Stimulated activated memory B cell treated with anti-CD40 and anti-IgM and Interleukin-4, amounts not matched to agents 10 μg/mL and 1 μg/mL and 100 μg/mL, for 72 hours (primary cell): ENCODE results near the gene CDKN2B-AS1.

Source experiments
- ATAC-seq: fragments of 150-1000 bp; cut with Tn5 transposase; 2 replicates; pipeline ENCODE4 v1.10.0; 2021
- H3K27ac Mint-ChIP-seq: one replicate; pipeline ENCODE4 v1.8.0; 2022; ENCODE audit warnings: mild to moderate bottlenecking, mixed read lengths
- H3K27me3 Mint-ChIP-seq: one replicate; pipeline ENCODE4 v1.8.0; 2022; ENCODE audit warnings: mixed read lengths
- H3K36me3 Mint-ChIP-seq: one replicate; pipeline ENCODE4 v1.8.0; 2022; ENCODE audit warnings: mixed read lengths
- H3K4me1 Mint-ChIP-seq: one replicate; pipeline ENCODE4 v1.8.0; 2022; ENCODE audit warnings: mixed read lengths
- H3K4me3 Mint-ChIP-seq: one replicate; pipeline ENCODE4 v1.8.0; 2022; ENCODE audit warnings: mild to moderate bottlenecking, moderate library complexity, mixed read lengths
- H3K9me3 Mint-ChIP-seq: one replicate; pipeline ENCODE4 v1.8.0; 2022; ENCODE audit warnings: mixed read lengths

The CDKN2B-AS1 gene

DNA sequence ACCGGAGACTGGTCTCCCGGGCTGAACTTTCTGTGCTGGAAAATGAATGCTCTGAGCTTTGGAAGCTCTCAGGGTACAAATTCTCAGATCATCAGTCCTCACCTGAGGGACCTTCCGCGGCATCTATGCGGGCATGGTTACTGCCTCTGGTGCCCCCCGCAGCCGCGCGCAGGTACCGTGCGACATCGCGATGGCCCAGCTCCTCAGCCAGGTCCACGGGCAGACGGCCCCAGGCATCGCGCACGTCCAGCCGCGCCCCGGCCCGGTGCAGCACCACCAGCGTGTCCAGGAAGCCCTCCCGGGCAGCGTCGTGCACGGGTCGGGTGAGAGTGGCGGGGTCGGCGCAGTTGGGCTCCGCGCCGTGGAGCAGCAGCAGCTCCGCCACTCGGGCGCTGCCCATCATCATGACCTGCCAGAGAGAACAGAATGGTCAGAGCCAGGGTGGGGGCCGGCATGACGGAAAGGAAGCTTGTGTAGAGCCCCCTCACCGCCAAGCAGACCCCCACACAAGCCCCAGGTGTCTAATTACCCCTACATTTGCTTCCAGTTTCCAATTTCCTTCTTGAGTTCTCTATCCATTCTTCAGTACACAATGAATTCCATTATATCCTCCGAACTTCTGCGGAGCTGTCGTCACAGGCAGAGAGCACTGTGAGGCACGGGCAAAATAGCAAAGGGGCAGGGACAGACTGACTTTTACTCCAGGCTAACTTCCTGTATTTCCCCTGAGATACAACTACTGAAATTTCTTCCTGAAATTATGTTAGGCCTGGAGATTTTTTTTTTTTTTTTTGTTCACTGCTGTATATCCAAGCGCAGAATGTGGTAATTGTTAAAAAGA, 23.6 kb upstream of the CDKN2B-AS1 start:
- Mint-ChIP-seq H3K4me1 (peaks cover 30% of the 10 kb centered on the region), H3K36me3 (peaks cover 14% of the 10 kb centered on the region), H3K9me3 (peaks cover 10% of the 10 kb centered on the region), H3K27me3 (peaks cover 100% of the 10 kb centered on the region), H3K4me3 (no peak overlapping the region), H3K27ac (no peak overlapping the region)
- no peak for ATAC-seq

- peaks cover 100% of the 10 kb centered on the region for H3K27me3 Mint-ChIP-seq
- peaks cover 14% of the 10 kb centered on the region for H3K36me3 Mint-ChIP-seq
- no peak overlapping the region for H3K4me3 Mint-ChIP-seq
- peaks cover 28% of the 10 kb centered on the region for H3K4me1 Mint-ChIP-seq
- peaks cover 10% of the 10 kb centered on the region for H3K9me3 Mint-ChIP-seq
- no peak for ATAC-seq
- H3K27ac Mint-ChIP-seq: no peak overlapping the region
Observed at GRCh38 chr9:21972361-21972760, 22.2 kb upstream of the CDKN2B-AS1 start.

DNA sequence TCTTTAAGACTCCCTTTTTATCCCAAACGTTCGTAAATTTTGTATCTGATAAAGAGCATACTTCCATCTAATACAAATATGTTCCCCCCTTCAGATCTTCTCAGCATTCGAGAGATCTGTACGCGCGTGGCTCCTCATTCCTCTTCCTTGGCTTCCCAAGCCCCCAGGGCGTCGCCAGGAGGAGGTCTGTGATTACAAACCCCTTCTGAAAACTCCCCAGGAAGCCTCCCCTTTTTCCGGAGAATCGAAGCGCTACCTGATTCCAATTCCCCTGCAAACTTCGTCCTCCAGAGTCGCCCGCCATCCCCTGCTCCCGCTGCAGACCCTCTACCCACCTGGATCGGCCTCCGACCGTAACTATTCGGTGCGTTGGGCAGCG, 20.3 kb upstream of the CDKN2B-AS1 start:
- Mint-ChIP-seq H3K27ac (peak overlapping the region; percentile 54), H3K36me3 (peaks cover 7% of the 10 kb centered on the region), H3K27me3 (peaks cover 95% of the 10 kb centered on the region), H3K9me3 (peaks cover 2% of the 10 kb centered on the region), H3K4me3 (peak overlapping the region; percentile 79), H3K4me1 (peaks cover 28% of the 10 kb centered on the region)
- ATAC-seq: no peak

- ATAC-seq: peak; percentile 59
- peak overlapping the region; percentile 54 for H3K27ac Mint-ChIP-seq
- H3K36me3 Mint-ChIP-seq: peaks cover 5% of the 10 kb centered on the region
- H3K4me3 Mint-ChIP-seq: peak overlapping the region; percentile 79
- H3K27me3 Mint-ChIP-seq: peaks cover 95% of the 10 kb centered on the region
- peaks cover 2% of the 10 kb centered on the region for H3K9me3 Mint-ChIP-seq
- H3K4me1 Mint-ChIP-seq: peaks cover 28% of the 10 kb centered on the region
Observed at GRCh38 chr9:21974722-21975409, 19.7 kb upstream of the CDKN2B-AS1 start.

- no peak for ATAC-seq
- Mint-ChIP-seq H3K9me3 (no peaks in the 10 kb centered on the region), H3K27ac (no peak overlapping the region), H3K4me1 (peaks cover 28% of the 10 kb centered on the region), H3K27me3 (peaks cover 81% of the 10 kb centered on the region), H3K36me3 (no peaks in the 10 kb centered on the region), H3K4me3 (no peak overlapping the region)
Observed at GRCh38 chr9:21976334-21976875, 18.2 kb upstream of the CDKN2B-AS1 start.

DNA sequence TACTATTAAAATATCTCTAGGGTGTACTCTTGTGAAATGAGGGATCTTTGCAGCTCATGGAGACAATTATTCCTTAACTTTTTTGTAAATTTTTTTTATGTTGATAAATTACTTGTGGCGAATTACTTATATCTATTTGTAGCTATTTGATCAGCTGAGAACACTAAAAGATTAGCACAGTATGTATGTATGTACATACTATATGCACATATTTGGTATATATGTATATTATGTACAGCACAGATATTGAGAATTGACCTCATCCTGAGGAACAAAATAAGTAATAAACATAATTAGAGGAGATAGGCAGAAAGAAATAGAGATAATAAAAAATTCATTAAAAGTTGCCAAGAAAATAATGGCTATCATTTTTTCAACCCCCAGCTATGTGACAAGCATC, 12.2 kb upstream of the CDKN2B-AS1 start:
- Mint-ChIP-seq H3K36me3 (no peaks in the 10 kb centered on the region), H3K27me3 (peaks cover 31% of the 10 kb centered on the region), H3K9me3 (no peaks in the 10 kb centered on the region), H3K4me1 (no peaks in the 10 kb centered on the region), H3K4me3 (no peak overlapping the region), H3K27ac (no peak overlapping the region)
- ATAC-seq: no peak

- Mint-ChIP-seq H3K27me3 (peaks cover 28% of the 10 kb centered on the region), H3K36me3 (no peaks in the 10 kb centered on the region), H3K4me1 (no peaks in the 10 kb centered on the region), H3K27ac (no peak overlapping the region), H3K4me3 (no peak overlapping the region), H3K9me3 (no peaks in the 10 kb centered on the region)
- ATAC-seq: no peak
Observed at GRCh38 chr9:21982861-21983560, 11.6 kb upstream of the CDKN2B-AS1 start.

DNA sequence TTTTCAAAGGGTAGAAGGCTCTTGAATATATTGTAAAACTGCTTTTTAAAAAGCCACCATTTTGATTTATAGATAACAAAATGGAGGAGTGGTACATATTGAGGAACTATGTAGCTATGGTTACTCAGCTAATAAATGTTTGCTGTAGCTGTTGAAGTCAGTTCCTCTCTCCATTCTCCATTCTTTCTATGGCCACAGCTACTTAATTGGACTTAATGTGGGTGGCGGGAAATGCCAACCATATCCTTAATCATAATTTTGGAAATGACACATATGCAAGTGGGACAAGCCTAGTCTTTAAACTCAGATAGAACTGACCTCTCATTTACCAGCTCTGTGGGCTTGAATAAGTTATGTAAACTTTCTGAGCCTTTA, 11.0 kb upstream of the CDKN2B-AS1 start:
- no peak for ATAC-seq
- Mint-ChIP-seq H3K27me3 (peaks cover 28% of the 10 kb centered on the region), H3K4me3 (no peak overlapping the region), H3K36me3 (no peaks in the 10 kb centered on the region), H3K27ac (no peak overlapping the region), H3K4me1 (no peaks in the 10 kb centered on the region), H3K9me3 (no peaks in the 10 kb centered on the region)

DNA sequence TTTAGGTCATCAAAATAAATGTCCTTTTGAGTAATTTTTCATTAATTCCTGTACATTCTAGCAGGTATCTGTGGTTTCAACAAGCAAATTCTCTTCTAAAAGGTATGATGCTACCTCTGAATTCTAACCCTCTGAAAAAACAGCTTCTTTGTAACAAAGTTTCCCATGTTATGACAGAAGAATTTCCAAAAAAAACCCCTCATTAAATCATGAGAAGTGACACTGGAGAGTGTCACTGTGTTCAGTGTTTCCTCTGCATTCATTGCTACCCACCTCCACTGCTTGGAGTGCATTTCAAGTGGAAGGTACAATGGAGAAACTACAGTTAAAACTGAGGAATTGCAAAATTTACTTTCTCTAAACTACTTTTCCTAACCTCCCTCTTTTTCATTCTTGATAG, 10.5 kb upstream of the CDKN2B-AS1 start:
- Mint-ChIP-seq H3K9me3 (no peaks in the 10 kb centered on the region), H3K4me1 (no peaks in the 10 kb centered on the region), H3K27me3 (peaks cover 28% of the 10 kb centered on the region), H3K4me3 (no peak overlapping the region), H3K36me3 (no peaks in the 10 kb centered on the region), H3K27ac (no peak overlapping the region)
- ATAC-seq: no peak

GRCh38 chr9:21985964-21986667, 8.5 kb upstream of the CDKN2B-AS1 start:
- Mint-ChIP-seq H3K27ac (no peak overlapping the region), H3K27me3 (peaks cover 33% of the 10 kb centered on the region), H3K36me3 (peaks cover 12% of the 10 kb centered on the region), H3K4me3 (no peak overlapping the region), H3K9me3 (no peaks in the 10 kb centered on the region), H3K4me1 (peaks cover 11% of the 10 kb centered on the region)
- ATAC-seq: no peak

DNA sequence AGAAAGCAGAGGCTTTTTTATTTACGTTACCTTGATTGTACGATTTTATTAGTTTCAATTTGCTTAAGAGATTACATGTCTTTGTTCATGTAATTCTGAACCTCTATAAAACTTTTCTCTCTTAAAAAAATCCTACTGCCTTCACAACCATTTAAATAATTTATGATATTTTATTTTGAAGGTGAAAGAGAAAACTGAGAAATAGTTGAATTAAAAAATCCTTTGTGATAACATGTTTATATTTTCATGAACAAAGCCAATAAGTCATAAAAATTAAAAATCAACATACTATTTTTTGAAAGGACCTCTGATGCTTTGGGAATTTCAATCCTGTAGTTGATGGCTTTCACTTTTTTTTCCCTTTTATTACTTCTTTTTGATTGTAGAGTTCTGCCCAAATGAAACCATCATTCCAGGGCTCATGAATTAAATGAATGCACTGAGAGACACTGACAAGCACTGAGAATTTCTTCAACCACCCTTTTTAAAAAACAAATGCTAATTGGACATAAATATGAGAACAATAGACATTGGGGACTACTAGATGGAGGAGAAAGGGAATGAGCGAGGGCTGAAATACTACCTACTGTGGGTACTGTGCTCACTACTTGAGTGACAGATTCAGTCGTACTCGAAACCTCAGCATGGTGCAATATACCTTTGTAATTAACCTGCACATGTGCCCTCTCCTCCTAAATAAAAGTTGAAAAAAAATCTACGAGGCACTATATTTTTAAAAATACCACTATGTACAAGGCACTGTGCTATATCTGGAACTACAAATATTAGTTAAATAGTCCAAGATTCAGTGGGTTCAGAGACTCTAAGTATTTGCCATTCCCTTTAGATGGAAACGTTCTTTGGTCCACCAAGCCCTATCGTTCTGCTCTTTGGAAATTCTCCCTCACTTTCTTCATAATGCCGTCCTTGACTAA, 6.3 kb upstream of the CDKN2B-AS1 start:
- peaks cover 33% of the 10 kb centered on the region for H3K27me3 Mint-ChIP-seq

DNA sequence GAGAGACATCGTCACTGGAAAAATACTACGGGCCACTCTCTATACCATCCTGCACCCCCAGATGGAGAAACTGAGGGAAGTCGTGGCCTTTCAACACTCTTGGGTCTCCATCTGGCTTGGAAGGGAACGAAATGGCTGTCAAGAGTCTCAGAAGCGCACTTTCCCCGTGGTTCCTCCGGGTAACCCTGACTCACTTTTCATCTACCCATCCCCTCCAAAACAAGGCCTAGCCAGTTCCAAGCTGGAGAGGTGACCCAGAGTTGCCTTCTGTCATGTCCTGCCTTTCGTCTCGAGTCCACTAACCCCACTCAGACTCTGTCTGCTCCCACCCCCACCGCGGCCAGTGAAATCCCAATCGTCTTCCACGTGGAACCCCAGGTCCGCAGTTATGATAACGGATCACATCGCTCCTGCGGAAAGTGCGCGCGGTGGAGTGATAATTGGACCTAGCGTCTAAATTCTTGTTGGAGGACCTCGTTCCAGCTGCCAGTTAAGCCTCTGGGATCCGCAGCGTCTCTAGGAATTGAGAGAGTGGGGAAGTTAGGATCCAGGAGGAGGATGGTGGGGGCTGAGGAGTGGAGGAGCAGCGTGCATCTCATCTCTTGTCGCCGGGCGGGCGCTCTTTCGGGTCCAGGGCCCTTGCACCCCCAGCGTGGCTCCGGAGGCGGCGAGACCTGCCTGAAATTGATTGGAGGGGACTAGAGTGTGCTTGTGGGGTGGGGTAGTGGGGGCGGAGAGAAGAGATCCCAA, 5.0 kb upstream of the CDKN2B-AS1 start:
- Mint-ChIP-seq H3K4me3 (no peak overlapping the region), H3K4me1 (peaks cover 20% of the 10 kb centered on the region), H3K27me3 (peaks cover 27% of the 10 kb centered on the region), H3K27ac (no peak overlapping the region), H3K9me3 (no peaks in the 10 kb centered on the region), H3K36me3 (peaks cover 12% of the 10 kb centered on the region)
- ATAC-seq: no peak

More for the DNA sequence above, 6.3 kb upstream of the CDKN2B-AS1 start:
- no peak overlapping the region for H3K27ac Mint-ChIP-seq
- no peak overlapping the region for H3K4me3 Mint-ChIP-seq
- peaks cover 14% of the 10 kb centered on the region for H3K4me1 Mint-ChIP-seq
- peaks cover 12% of the 10 kb centered on the region for H3K36me3 Mint-ChIP-seq
- no peak for ATAC-seq
- no peaks in the 10 kb centered on the region for H3K9me3 Mint-ChIP-seq

GRCh38 chr9:21991072-21991959, 3.3 kb upstream of the CDKN2B-AS1 start:
- Mint-ChIP-seq H3K4me3 (no peak overlapping the region), H3K36me3 (peaks cover 12% of the 10 kb centered on the region), H3K4me1 (peaks cover 30% of the 10 kb centered on the region), H3K9me3 (no peaks in the 10 kb centered on the region), H3K27me3 (peaks cover 24% of the 10 kb centered on the region), H3K27ac (no peak overlapping the region)
- ATAC-seq: no peak
